ENCODE results near the gene TMEM175. TPM values are rescaled to one million over a fixed set of nuclear protein-coding genes. Genes with fewer than 3 reads are reported as not detected.

The TMEM175 gene
- total and polyA plus RNA-seq, 4 donors, result 17.4 to 81.3 (median 30.6) TPM

- Histone ChIP-seq H3K4me1 (ENCODE audit: control insufficient read depth in 1 of 2, insufficient read depth in 2 of 2, low read length in 2 of 2) (no peaks in the 10 kb centered on the region), H3K4me3 (ENCODE audit: low read length in 2 of 2) (no peak overlapping the region), H3K27ac (ENCODE audit: low read depth in 1 of 2, low read length in 2 of 2) (no peak overlapping the region), H3K27me3 (ENCODE audit: control insufficient read depth in 1 of 2, insufficient read depth in 2 of 2, low read length in 1 of 2) (no peaks in the 10 kb centered on the region), H3K36me3 (ENCODE audit: control insufficient read depth in 1 of 2, insufficient read depth in 2 of 2, low read length in 1 of 2) (peaks cover 0 to 2% of the 10 kb centered on the region in 2 donors), H3K9me3 (ENCODE audit: control insufficient read depth, low read length) (no peaks in the 10 kb centered on the region)
- intact Hi-C loops (cut with DNase I), result no loop called here
- WGBS, 2 donors, result 91 to 95% methylated on average over 16 of the region's 16 CpGs
- DNase-seq, result no peak
- ATAC-seq (ENCODE audit: low FRiP score), result no peak
Observed at GRCh38 chr4:895596-895995, 36.7 kb upstream of the TMEM175 start.

GRCh38 chr4:896216-896615 is 36.0 kb upstream of the TMEM175 start:
- no peaks in the 10 kb centered on the region for H3K27me3 ChIP-seq (ENCODE audit: control insufficient read depth in 1 of 2, insufficient read depth in 2 of 2, low read length in 1 of 2)
- WGBS, 2 donors, result 88 to 90% methylated on average over 13 of the region's 13 CpGs
- no peaks in the 10 kb centered on the region for H3K4me1 ChIP-seq (ENCODE audit: control insufficient read depth in 1 of 2, insufficient read depth in 2 of 2, low read length in 2 of 2)
- H3K4me3 ChIP-seq (ENCODE audit: low read length in 2 of 2), result no peak overlapping the region
- no peak overlapping the region for H3K27ac ChIP-seq (ENCODE audit: low read depth in 1 of 2, low read length in 2 of 2)
- H3K36me3 ChIP-seq (ENCODE audit: control insufficient read depth in 1 of 2, insufficient read depth in 2 of 2, low read length in 1 of 2), result peaks cover 0 to 2% of the 10 kb centered on the region in 2 donors
- no peak for ATAC-seq (ENCODE audit: low FRiP score)
- no peaks in the 10 kb centered on the region for H3K9me3 ChIP-seq (ENCODE audit: control insufficient read depth, low read length)
- no peak for DNase-seq
- intact Hi-C loops (cut with DNase I), result no loop called here

GRCh38 chr4:896630-897029 is 35.6 kb upstream of the TMEM175 start:
- no peak for ATAC-seq (ENCODE audit: low FRiP score)
- Histone ChIP-seq H3K4me1 (ENCODE audit: control insufficient read depth in 1 of 2, insufficient read depth in 2 of 2, low read length in 2 of 2) (no peaks in the 10 kb centered on the region), H3K36me3 (ENCODE audit: control insufficient read depth in 1 of 2, insufficient read depth in 2 of 2, low read length in 1 of 2) (peaks cover 0 to 2% of the 10 kb centered on the region in 2 donors), H3K9me3 (ENCODE audit: control insufficient read depth, low read length) (no peaks in the 10 kb centered on the region), H3K27ac (ENCODE audit: low read depth in 1 of 2, low read length in 2 of 2) (no peak overlapping the region), H3K27me3 (ENCODE audit: control insufficient read depth in 1 of 2, insufficient read depth in 2 of 2, low read length in 1 of 2) (no peaks in the 10 kb centered on the region), H3K4me3 (ENCODE audit: low read length in 2 of 2) (no peak overlapping the region)
- intact Hi-C loops (cut with DNase I), result no loop called here
- DNase-seq, result no peak
- WGBS, 2 donors, result 95 to 96% methylated on average over 20 of the region's 20 CpGs

- Histone ChIP-seq H3K27ac (ENCODE audit: low read depth in 1 of 2, low read length in 2 of 2) (no peak overlapping the region), H3K27me3 (ENCODE audit: control insufficient read depth in 1 of 2, insufficient read depth in 2 of 2, low read length in 1 of 2) (no peaks in the 10 kb centered on the region), H3K9me3 (ENCODE audit: control insufficient read depth, low read length) (no peaks in the 10 kb centered on the region), H3K4me3 (ENCODE audit: low read length in 2 of 2) (no peak overlapping the region), H3K36me3 (ENCODE audit: control insufficient read depth in 1 of 2, insufficient read depth in 2 of 2, low read length in 1 of 2) (peaks cover 0 to 2% of the 10 kb centered on the region in 2 donors), H3K4me1 (ENCODE audit: control insufficient read depth in 1 of 2, insufficient read depth in 2 of 2, low read length in 2 of 2) (no peaks in the 10 kb centered on the region)
- intact Hi-C loops (cut with DNase I), result no loop called here
- DNase-seq, result no peak
- no peak for ATAC-seq (ENCODE audit: low FRiP score)
- WGBS, 2 donors, result 92% methylated on average over 15 of the region's 15 CpGs
Observed at GRCh38 chr4:898123-898522, 34.1 kb upstream of the TMEM175 start.

GRCh38 chr4:898869-899555 is 33.2 kb upstream of the TMEM175 start:
- no peaks in the 10 kb centered on the region for H3K4me1 ChIP-seq (ENCODE audit: control insufficient read depth in 1 of 2, insufficient read depth in 2 of 2, low read length in 2 of 2)
- H3K9me3 ChIP-seq (ENCODE audit: control insufficient read depth, low read length), result no peaks in the 10 kb centered on the region
- 87 to 90% methylated on average over 27 of the region's 27 CpGs for WGBS, 2 donors
- peaks cover 0 to 2% of the 10 kb centered on the region in 2 donors for H3K36me3 ChIP-seq (ENCODE audit: control insufficient read depth in 1 of 2, insufficient read depth in 2 of 2, low read length in 1 of 2)
- DNase-seq, result no peak
- intact Hi-C loops (cut with DNase I), result no loop called here
- H3K27ac ChIP-seq (ENCODE audit: low read depth in 1 of 2, low read length in 2 of 2), result no peak overlapping the region
- H3K27me3 ChIP-seq (ENCODE audit: control insufficient read depth in 1 of 2, insufficient read depth in 2 of 2, low read length in 1 of 2), result no peaks in the 10 kb centered on the region
- ATAC-seq (ENCODE audit: low FRiP score), result no peak
- H3K4me3 ChIP-seq (ENCODE audit: low read length in 2 of 2), result no peak overlapping the region

- intact Hi-C loops (cut with DNase I), result no loop called here
- Histone ChIP-seq H3K4me1 (ENCODE audit: control insufficient read depth in 1 of 2, insufficient read depth in 2 of 2, low read length in 2 of 2) (no peaks in the 10 kb centered on the region), H3K27me3 (ENCODE audit: control insufficient read depth in 1 of 2, insufficient read depth in 2 of 2, low read length in 1 of 2) (no peaks in the 10 kb centered on the region), H3K27ac (ENCODE audit: low read depth in 1 of 2, low read length in 2 of 2) (no peak overlapping the region), H3K36me3 (ENCODE audit: control insufficient read depth in 1 of 2, insufficient read depth in 2 of 2, low read length in 1 of 2) (peaks cover 0 to 2% of the 10 kb centered on the region in 2 donors), H3K4me3 (ENCODE audit: low read length in 2 of 2) (no peak overlapping the region), H3K9me3 (ENCODE audit: control insufficient read depth, low read length) (no peaks in the 10 kb centered on the region)
- 90% methylated on average over 12 of the region's 12 CpGs for WGBS, 2 donors
- ATAC-seq (ENCODE audit: low FRiP score), result no peak
- no peak for DNase-seq
Observed at GRCh38 chr4:899556-899906, 32.7 kb upstream of the TMEM175 start.

- H3K4me1 ChIP-seq (ENCODE audit: control insufficient read depth in 1 of 2, insufficient read depth in 2 of 2, low read length in 2 of 2), result no peaks in the 10 kb centered on the region
- intact Hi-C loops (cut with DNase I), result no loop called here
- H3K36me3 ChIP-seq (ENCODE audit: control insufficient read depth in 1 of 2, insufficient read depth in 2 of 2, low read length in 1 of 2), result peaks cover 0 to 2% of the 10 kb centered on the region in 2 donors
- 92 to 94% methylated on average over 26 of the region's 26 CpGs for WGBS, 2 donors
- no peak for DNase-seq
- H3K27ac ChIP-seq (ENCODE audit: low read depth in 1 of 2, low read length in 2 of 2), result no peak overlapping the region
- H3K4me3 ChIP-seq (ENCODE audit: low read length in 2 of 2), result no peak overlapping the region
- H3K27me3 ChIP-seq (ENCODE audit: control insufficient read depth in 1 of 2, insufficient read depth in 2 of 2, low read length in 1 of 2), result no peaks in the 10 kb centered on the region
- H3K9me3 ChIP-seq (ENCODE audit: control insufficient read depth, low read length), result no peaks in the 10 kb centered on the region
- peak; percentile 11 for ATAC-seq (ENCODE audit: low FRiP score)
Observed at GRCh38 chr4:900073-900472, 32.2 kb upstream of the TMEM175 start.

GRCh38 chr4:900721-901120 is 31.5 kb upstream of the TMEM175 start:
- no peak overlapping the region for H3K27ac ChIP-seq (ENCODE audit: low read depth in 1 of 2, low read length in 2 of 2)
- no peaks in the 10 kb centered on the region for H3K4me1 ChIP-seq (ENCODE audit: control insufficient read depth in 1 of 2, insufficient read depth in 2 of 2, low read length in 2 of 2)
- H3K36me3 ChIP-seq (ENCODE audit: control insufficient read depth in 1 of 2, insufficient read depth in 2 of 2, low read length in 1 of 2), result peaks cover 0 to 2% of the 10 kb centered on the region in 2 donors
- DNase-seq (no peak), ATAC-seq (ENCODE audit: low FRiP score) (no peak)
- no peak overlapping the region for H3K4me3 ChIP-seq (ENCODE audit: low read length in 2 of 2)
- 95% methylated on average over 6 of the region's 6 CpGs for WGBS, 2 donors
- H3K27me3 ChIP-seq (ENCODE audit: control insufficient read depth in 1 of 2, insufficient read depth in 2 of 2, low read length in 1 of 2), result no peaks in the 10 kb centered on the region
- intact Hi-C loops (cut with DNase I), result no loop called here
- H3K9me3 ChIP-seq (ENCODE audit: control insufficient read depth, low read length), result no peaks in the 10 kb centered on the region

- WGBS, 2 donors, result 89 to 92% methylated on average over 27 to 28 of the region's 28 CpGs
- intact Hi-C loops (cut with DNase I), result no loop called here
- ATAC-seq (ENCODE audit: low FRiP score), result no peak
Observed at GRCh38 chr4:901192-901910, 30.9 kb upstream of the TMEM175 start.

More at GRCh38 chr4:901192-901910, 30.9 kb upstream of the TMEM175 start:
- DNase-seq, result no peak
- Histone ChIP-seq H3K36me3 (ENCODE audit: control insufficient read depth in 1 of 2, insufficient read depth in 2 of 2, low read length in 1 of 2) (peaks cover 0 to 2% of the 10 kb centered on the region in 2 donors), H3K27me3 (ENCODE audit: control insufficient read depth in 1 of 2, insufficient read depth in 2 of 2, low read length in 1 of 2) (no peaks in the 10 kb centered on the region), H3K27ac (ENCODE audit: low read depth in 1 of 2, low read length in 2 of 2) (no peak overlapping the region), H3K4me1 (ENCODE audit: control insufficient read depth in 1 of 2, insufficient read depth in 2 of 2, low read length in 2 of 2) (no peaks in the 10 kb centered on the region), H3K9me3 (ENCODE audit: control insufficient read depth, low read length) (no peaks in the 10 kb centered on the region), H3K4me3 (ENCODE audit: low read length in 2 of 2) (no peak overlapping the region)
